ENCODE results near the gene TMTC2. TPM values are rescaled to one million over a fixed set of nuclear protein-coding genes. Genes with fewer than 3 reads are reported as not detected.

The TMTC2 gene
- total RNA-seq, 1 donor from 2014 or later = 3.4 TPM

GRCh38 chr12:83084516-83085234 lies 398.0 kb downstream of the TMTC2 start:
- Histone ChIP-seq H3K4me3 (no peak overlapping the region), H3K4me1 (peaks cover 5% of the 10 kb centered on the region), H3K9me3 (replicated peaks) (no peaks in the 10 kb centered on the region), H3K36me3 (no peaks in the 10 kb centered on the region), H3K27ac (replicated peaks) (no peak overlapping the region), H3K27me3 (ENCODE audit: low read depth) (no peaks in the 10 kb centered on the region)
- no peak for TF ChIP-seq CTCF (IDR thresholded peaks at IDR 0.05; ENCODE audit: borderline replicate concordance)
- no peak for DNase-seq
- intact Hi-C loops (cut with micrococcal nuclease) = no loop called here

GRCh38 chr12:83086023-83086422 lies 399.3 kb downstream of the TMTC2 start:
- DNase-seq = no peak
- Histone ChIP-seq H3K27me3 (ENCODE audit: low read depth) (no peaks in the 10 kb centered on the region), H3K4me1 (peaks cover 5% of the 10 kb centered on the region), H3K27ac (replicated peaks) (no peak overlapping the region), H3K9me3 (replicated peaks) (no peaks in the 10 kb centered on the region), H3K4me3 (no peak overlapping the region), H3K36me3 (no peaks in the 10 kb centered on the region)
- intact Hi-C loops (cut with micrococcal nuclease) = no loop called here
- no peak for TF ChIP-seq CTCF (IDR thresholded peaks at IDR 0.05; ENCODE audit: borderline replicate concordance)

- no peak for TF ChIP-seq CTCF (IDR thresholded peaks at IDR 0.05; ENCODE audit: borderline replicate concordance)
- no peaks in the 10 kb centered on the region for H3K27me3 ChIP-seq (ENCODE audit: low read depth)
- H3K9me3 ChIP-seq (replicated peaks) = no peaks in the 10 kb centered on the region
- intact Hi-C loops (cut with micrococcal nuclease) = no loop called here
- H3K4me1 ChIP-seq = no peaks in the 10 kb centered on the region
- DNase-seq = no peak
- H3K27ac ChIP-seq (replicated peaks) = no peak overlapping the region
- no peaks in the 10 kb centered on the region for H3K36me3 ChIP-seq
- no peak overlapping the region for H3K4me3 ChIP-seq
Measured at GRCh38 chr12:83089575-83089974, 402.9 kb downstream of the TMTC2 start.

- H3K9me3 ChIP-seq (replicated peaks) = no peaks in the 10 kb centered on the region
- TF ChIP-seq CTCF (IDR thresholded peaks at IDR 0.05; ENCODE audit: borderline replicate concordance) = no peak
- no peaks in the 10 kb centered on the region for H3K4me1 ChIP-seq
- no peak overlapping the region for H3K27ac ChIP-seq (replicated peaks)
- no peak for DNase-seq
- H3K36me3 ChIP-seq = no peaks in the 10 kb centered on the region
- no peaks in the 10 kb centered on the region for H3K27me3 ChIP-seq (ENCODE audit: low read depth)
- intact Hi-C loops (cut with micrococcal nuclease) = no loop called here
- H3K4me3 ChIP-seq = no peak overlapping the region
Measured at GRCh38 chr12:83092129-83092528, 405.4 kb downstream of the TMTC2 start.

- Histone ChIP-seq H3K9me3 (replicated peaks) (no peaks in the 10 kb centered on the region), H3K27ac (replicated peaks) (no peak overlapping the region), H3K4me3 (no peak overlapping the region), H3K4me1 (no peaks in the 10 kb centered on the region), H3K27me3 (ENCODE audit: low read depth) (no peaks in the 10 kb centered on the region), H3K36me3 (no peaks in the 10 kb centered on the region)
- intact Hi-C loops (cut with micrococcal nuclease) = no loop called here
- no peak for DNase-seq
- no peak for TF ChIP-seq CTCF (IDR thresholded peaks at IDR 0.05; ENCODE audit: borderline replicate concordance)
Measured at GRCh38 chr12:83092606-83093005, 405.9 kb downstream of the TMTC2 start.

Measured in left ventricle myocardium inferior (tissue), 1 donor.